ENCODE results near the gene DLG1. TPM values are rescaled to one million over a fixed set of nuclear protein-coding genes. Genes with fewer than 3 reads are reported as not detected.

DLG1 gene
- total RNA-seq, 2 donors from 2014 or later, result 64.5 to 64.7 TPM

DNA sequence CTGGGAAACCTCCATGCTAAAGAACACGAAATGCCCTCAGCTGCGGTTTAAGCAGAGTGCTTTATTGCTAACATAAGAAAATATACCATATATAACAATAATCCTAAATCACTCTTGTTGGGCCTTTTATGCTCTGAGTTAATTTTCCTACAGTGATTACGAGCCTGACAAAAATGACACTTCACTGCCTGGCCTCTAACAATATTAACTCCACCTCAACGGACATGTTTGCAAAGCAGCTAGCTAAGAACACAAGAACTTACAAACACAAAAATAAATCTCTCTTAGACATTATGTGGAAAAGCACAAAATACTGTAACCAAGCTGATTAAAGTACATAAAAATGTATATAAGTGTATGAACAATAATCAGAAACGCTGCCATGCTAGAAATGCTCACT, 40.7 kb downstream of the DLG1 start:
- no peaks in the 10 kb centered on the region for H3K36me3 Mint-ChIP-seq (ENCODE audit: low read depth)
- no peak for ATAC-seq (replicated peaks)

DNA sequence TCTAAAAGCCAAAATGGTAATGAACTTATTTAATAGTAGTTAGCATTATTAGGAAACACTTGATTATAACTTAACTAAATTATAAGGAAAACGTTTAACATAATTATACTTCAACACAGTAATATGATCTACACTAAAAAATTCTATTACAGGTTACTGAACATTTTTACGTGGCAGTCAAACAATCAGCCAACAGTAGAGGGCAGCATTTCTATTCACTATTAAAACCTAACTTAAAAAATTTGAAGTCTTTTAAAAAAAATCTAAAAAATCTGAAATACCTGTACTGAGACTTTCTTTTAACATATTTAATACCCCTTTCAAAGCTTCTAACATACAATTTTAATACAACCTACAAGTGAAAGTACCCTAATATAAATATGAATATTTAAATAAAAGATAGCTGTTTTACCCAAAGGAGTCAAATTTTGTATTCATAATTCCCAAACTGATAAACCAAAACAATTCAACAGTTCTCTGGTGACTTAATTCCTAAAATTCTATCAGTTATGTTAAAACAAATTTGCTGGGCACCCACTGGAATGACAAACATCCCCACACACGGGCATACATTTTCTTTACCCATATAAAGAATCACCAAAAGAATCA, 41.5 kb downstream of the DLG1 start:
- ATAC-seq (replicated peaks), result no peak
- Mint-ChIP-seq H3K9me3 (no peaks in the 10 kb centered on the region), H3K4me3 (no peak overlapping the region), H3K27ac (no peak overlapping the region), H3K4me1 (peaks cover 27% of the 10 kb centered on the region), H3K36me3 (ENCODE audit: low read depth) (peaks cover 8% of the 10 kb centered on the region), H3K27me3 (no peaks in the 10 kb centered on the region)

More for the DNA sequence above, 40.7 kb downstream of the DLG1 start:
- Mint-ChIP-seq H3K9me3 (no peaks in the 10 kb centered on the region), H3K27ac (peak overlapping the region; percentile 49), H3K27me3 (no peaks in the 10 kb centered on the region), H3K4me1 (peaks cover 27% of the 10 kb centered on the region), H3K4me3 (no peak overlapping the region)

DNA sequence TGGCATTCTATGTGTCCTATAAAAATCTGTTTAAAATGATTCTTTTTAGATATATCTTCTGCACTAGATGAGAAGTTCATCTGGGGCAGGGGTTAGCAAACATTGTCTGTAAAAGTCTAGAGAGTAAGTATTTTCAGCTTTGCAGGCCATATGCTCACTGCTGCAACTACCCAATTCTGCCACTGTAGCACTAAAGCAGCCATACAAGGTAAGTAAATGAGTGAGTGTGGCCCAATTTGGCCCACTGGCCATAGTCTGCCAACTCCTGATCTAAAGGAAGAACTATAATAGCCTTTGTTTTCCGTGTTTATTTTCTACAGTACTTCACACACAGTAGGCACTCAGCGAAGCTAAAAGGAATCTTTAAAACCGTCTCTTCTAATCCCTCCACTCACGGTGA, 42.3 kb downstream of the DLG1 start:
- Mint-ChIP-seq H3K4me1 (peaks cover 34% of the 10 kb centered on the region), H3K36me3 (ENCODE audit: low read depth) (peaks cover 16% of the 10 kb centered on the region), H3K9me3 (no peaks in the 10 kb centered on the region), H3K4me3 (no peak overlapping the region), H3K27ac (no peak overlapping the region), H3K27me3 (no peaks in the 10 kb centered on the region)
- no peak for ATAC-seq (replicated peaks)

DNA sequence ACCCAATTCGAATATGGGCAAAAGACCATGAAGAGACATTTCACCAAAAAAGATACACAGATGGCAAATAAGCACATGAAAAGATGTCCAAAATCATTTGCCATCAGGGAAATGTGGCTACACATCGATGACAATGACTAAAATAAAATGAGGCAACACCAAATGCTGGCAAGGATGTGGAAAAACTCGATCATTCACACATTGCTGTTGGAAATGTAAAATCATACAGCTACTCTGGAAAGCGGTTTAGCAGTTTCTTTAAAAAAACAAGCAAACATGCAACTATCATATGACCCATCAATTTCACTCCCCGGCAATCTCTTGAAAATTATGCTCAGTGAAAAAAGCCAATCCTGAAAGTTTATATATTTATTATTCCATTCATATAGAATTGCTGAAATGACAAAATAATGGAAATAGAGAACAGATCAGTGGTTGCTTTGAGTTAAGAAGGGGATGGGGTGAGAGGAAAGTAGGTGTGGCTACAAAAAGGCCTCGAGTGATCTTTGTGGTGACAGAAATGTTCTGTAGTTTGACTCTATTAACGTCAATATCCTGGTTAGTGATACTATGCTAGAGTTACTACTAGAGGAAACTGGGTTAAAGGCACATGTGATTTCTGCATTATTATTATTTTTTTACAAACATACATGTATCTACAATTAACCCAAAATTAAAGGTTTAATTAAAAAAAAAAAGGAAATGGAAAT, 45.0 kb downstream of the DLG1 start:
- Mint-ChIP-seq H3K27me3 (no peaks in the 10 kb centered on the region), H3K27ac (peak overlapping the region; percentile 27), H3K4me1 (peaks cover 28% of the 10 kb centered on the region)

DNA sequence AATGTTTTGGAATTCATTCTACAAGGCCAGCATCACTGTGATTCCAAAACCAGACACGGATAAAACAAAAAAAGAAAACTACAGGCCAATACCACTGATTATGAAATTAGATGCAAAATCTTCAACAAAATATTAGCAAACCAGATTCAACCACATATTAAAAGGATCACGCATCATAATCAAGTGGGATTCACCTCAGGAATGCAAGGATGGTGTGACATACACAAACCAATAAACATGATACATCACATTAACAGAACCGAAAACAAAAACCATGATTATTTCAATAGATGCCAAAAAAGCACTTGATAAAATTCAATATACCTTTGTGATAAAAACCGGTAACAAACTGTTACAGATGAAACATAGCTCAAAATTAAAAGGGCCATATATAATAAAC, 48.9 kb downstream of the DLG1 start:
- no peak for ATAC-seq (replicated peaks)
- no peak overlapping the region for H3K27ac Mint-ChIP-seq
- H3K27me3 Mint-ChIP-seq, result no peaks in the 10 kb centered on the region
- peaks cover 54% of the 10 kb centered on the region for H3K36me3 Mint-ChIP-seq (ENCODE audit: low read depth)
- H3K9me3 Mint-ChIP-seq, result peaks cover 6% of the 10 kb centered on the region
- no peak overlapping the region for H3K4me3 Mint-ChIP-seq
- peaks cover 23% of the 10 kb centered on the region for H3K4me1 Mint-ChIP-seq

More for the DNA sequence above, 45.0 kb downstream of the DLG1 start:
- ATAC-seq (replicated peaks), result peak; percentile 74
- Mint-ChIP-seq H3K4me3 (peak overlapping the region; percentile 7), H3K9me3 (peaks cover 3% of the 10 kb centered on the region), H3K36me3 (ENCODE audit: low read depth) (peaks cover 37% of the 10 kb centered on the region)

DNA sequence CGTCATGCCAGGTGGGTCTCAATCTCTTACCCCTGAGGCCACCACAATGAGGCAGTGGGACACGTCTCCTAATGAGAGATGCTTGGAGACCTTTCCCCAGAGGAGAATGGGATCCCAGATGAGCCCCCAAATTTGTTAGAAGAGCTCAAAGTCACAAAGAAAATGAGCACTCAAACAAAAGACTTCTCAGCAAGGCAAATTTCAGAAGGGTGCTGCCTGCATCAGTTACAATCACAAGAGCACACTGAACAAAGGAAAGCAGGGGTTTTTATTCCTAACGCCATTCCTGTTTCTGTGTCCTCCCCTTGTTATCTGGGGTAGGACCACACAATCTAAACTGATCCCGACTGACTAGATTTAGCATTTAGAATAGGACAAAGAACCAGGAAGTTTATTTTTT, 50.1 kb downstream of the DLG1 start:
- Mint-ChIP-seq H3K4me3 (no peak overlapping the region), H3K27ac (no peak overlapping the region), H3K36me3 (ENCODE audit: low read depth) (peaks cover 64% of the 10 kb centered on the region), H3K27me3 (no peaks in the 10 kb centered on the region), H3K4me1 (peaks cover 11% of the 10 kb centered on the region), H3K9me3 (peaks cover 6% of the 10 kb centered on the region)
- no peak for ATAC-seq (replicated peaks)

DNA sequence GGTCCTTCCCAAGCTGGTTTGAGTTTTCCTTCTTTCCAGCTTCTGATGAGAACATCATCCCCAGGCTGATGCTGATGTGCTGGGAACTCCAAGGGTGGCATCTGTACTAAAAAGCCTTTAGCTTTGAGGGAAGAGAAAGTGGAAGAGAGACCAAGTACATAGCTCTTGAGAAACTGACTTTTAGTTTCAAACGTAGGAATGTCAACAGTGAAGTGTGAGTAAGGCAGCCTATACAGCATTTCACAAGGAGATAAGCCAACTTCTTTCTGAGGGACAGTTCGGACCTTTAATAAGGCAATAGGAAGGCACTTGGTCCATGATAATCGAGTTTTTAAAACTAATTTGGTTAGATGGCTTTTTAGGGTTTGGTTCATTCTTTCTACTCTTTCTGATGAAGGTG, 53.7 kb downstream of the DLG1 start:
- Mint-ChIP-seq H3K4me3 (no peak overlapping the region), H3K27me3 (no peaks in the 10 kb centered on the region), H3K27ac (no peak overlapping the region), H3K4me1 (peaks cover 7% of the 10 kb centered on the region), H3K36me3 (ENCODE audit: low read depth) (peaks cover 55% of the 10 kb centered on the region), H3K9me3 (peaks cover 14% of the 10 kb centered on the region)
- ATAC-seq (replicated peaks), result no peak

DNA sequence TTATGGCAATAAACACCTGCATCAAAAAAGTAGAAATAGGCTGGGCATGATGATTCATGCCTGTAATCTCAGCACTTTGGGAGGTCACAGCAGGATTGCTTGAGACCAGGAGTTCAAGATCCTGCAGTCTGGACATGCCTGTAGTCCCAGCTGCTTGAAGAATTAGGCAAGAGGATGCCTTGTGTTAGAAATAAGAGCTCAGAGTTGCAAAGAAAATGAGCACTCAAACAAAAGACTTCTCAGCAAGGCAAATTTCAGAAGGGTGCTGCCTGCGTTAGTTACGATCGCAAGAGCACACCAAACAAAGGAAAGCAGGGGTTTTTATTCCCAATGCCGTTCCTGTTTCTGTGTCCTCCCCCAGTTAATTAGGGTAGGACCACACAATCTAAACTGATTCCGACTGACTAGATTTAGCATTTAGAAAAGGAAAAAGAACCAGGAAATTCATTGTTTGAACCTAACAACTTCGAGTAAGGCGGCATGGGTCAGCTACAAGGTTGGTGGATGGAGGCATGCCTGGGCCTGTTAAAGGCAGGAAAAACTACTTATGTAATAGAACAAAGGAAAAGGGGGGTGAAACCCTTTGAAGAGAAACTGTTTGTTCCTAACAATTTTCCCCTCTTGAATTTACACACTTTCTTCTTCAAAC, 55.5 kb downstream of the DLG1 start:
- peaks cover 23% of the 10 kb centered on the region for H3K4me1 Mint-ChIP-seq
- no peak overlapping the region for H3K4me3 Mint-ChIP-seq
- ATAC-seq (replicated peaks), result no peak
- H3K27me3 Mint-ChIP-seq, result no peaks in the 10 kb centered on the region
- peaks cover 41% of the 10 kb centered on the region for H3K36me3 Mint-ChIP-seq (ENCODE audit: low read depth)
- H3K27ac Mint-ChIP-seq, result no peak overlapping the region
- H3K9me3 Mint-ChIP-seq, result peaks cover 11% of the 10 kb centered on the region

DNA sequence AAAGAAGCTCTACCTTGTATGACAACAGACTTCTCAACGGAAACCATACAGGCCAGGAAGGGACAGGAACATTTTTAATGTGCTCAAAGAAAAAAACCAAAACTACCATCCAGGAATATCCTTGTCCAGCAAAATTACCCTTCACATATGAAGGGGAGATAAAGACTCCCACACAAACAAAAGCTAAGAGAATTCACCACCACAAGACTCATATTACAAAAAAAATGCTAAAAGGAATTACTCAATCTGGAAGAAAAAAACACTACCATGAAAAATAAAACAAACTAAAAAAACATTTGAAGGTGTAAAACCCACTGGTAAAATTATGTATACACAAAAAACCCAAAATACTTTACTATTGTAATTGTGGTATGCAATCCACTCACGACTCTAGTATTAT, 57.2 kb downstream of the DLG1 start:
- H3K27me3 Mint-ChIP-seq, result no peaks in the 10 kb centered on the region
- no peak for ATAC-seq (replicated peaks)
- no peak overlapping the region for H3K27ac Mint-ChIP-seq
- H3K36me3 Mint-ChIP-seq (ENCODE audit: low read depth), result peaks cover 47% of the 10 kb centered on the region
- peaks cover 23% of the 10 kb centered on the region for H3K4me1 Mint-ChIP-seq
- peaks cover 9% of the 10 kb centered on the region for H3K9me3 Mint-ChIP-seq
- no peak overlapping the region for H3K4me3 Mint-ChIP-seq

DNA sequence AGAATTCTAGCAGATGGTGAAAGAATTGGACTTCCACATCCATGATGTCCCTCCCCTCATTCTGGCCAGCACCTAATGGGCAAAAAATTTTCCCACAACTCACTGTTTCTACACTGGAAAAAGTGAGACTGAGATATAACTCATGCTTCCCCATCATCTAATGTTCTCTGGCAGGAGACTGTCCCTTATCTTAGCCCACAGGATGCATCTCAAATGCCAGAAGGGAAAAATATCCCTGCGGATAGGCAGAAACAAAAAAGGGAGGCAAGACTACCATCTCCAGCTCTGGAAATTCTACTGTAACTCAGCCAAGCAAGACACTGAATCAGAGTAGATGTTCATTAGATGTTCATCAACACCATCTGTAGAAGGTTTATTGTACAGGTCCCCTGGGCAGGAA, 58.6 kb downstream of the DLG1 start:
- H3K4me1 Mint-ChIP-seq, result peaks cover 32% of the 10 kb centered on the region
- H3K27me3 Mint-ChIP-seq, result no peaks in the 10 kb centered on the region
- H3K9me3 Mint-ChIP-seq, result peaks cover 9% of the 10 kb centered on the region
- peak overlapping the region; percentile 71 for H3K27ac Mint-ChIP-seq
- peaks cover 50% of the 10 kb centered on the region for H3K36me3 Mint-ChIP-seq (ENCODE audit: low read depth)
- no peak for ATAC-seq (replicated peaks)
- peak overlapping the region; percentile 11 for H3K4me3 Mint-ChIP-seq

DNA sequence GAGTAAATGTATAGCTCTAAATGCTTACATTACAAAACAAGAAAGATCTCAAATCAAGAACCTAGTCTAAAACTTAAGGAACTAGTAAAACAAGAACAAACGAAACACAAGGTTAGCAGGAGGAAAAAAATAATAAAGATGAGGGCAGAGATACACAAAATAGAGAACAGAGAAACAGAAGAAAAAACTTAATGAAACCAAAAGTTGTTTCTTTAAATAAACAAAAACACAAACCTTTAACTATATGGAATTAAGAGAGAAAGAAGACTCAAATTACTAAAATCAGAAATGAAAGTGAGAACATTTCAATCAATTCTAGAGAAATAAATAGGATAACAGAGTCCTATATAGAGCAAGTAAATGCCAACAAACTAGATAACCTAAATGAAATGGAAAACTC, 59.6 kb downstream of the DLG1 start:
- ATAC-seq (replicated peaks), result peak; percentile 31
- peaks cover 35% of the 10 kb centered on the region for H3K4me1 Mint-ChIP-seq
- peak overlapping the region; percentile 31 for H3K4me3 Mint-ChIP-seq
- H3K27ac Mint-ChIP-seq, result peak overlapping the region; percentile 11
- H3K36me3 Mint-ChIP-seq (ENCODE audit: low read depth), result peaks cover 50% of the 10 kb centered on the region
- H3K9me3 Mint-ChIP-seq, result peaks cover 9% of the 10 kb centered on the region
- H3K27me3 Mint-ChIP-seq, result no peaks in the 10 kb centered on the region

DNA sequence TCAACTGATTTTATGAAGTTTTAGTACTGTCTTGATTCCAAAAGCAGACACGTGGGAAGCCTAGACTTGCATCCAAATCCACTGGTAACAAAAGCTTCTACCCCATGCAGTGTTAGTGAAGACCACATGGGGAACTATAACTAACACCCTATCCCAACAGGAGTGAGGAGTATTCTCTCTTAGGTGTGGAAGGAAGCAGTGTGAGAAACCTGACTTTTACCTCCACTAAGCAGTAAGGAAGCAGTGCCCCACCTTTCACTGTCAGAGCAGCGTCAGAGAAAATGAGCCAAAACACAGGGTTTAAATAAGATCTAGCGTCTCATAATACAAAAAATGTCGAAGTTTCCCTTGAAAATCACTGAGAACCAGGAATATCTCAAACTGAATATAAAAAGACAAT, 60.5 kb downstream of the DLG1 start:
- no peaks in the 10 kb centered on the region for H3K27me3 Mint-ChIP-seq
- H3K4me1 Mint-ChIP-seq, result peaks cover 35% of the 10 kb centered on the region
- no peak overlapping the region for H3K27ac Mint-ChIP-seq
- peaks cover 44% of the 10 kb centered on the region for H3K36me3 Mint-ChIP-seq (ENCODE audit: low read depth)
- H3K4me3 Mint-ChIP-seq, result no peak overlapping the region
- H3K9me3 Mint-ChIP-seq, result peaks cover 9% of the 10 kb centered on the region
- no peak for ATAC-seq (replicated peaks)

DNA sequence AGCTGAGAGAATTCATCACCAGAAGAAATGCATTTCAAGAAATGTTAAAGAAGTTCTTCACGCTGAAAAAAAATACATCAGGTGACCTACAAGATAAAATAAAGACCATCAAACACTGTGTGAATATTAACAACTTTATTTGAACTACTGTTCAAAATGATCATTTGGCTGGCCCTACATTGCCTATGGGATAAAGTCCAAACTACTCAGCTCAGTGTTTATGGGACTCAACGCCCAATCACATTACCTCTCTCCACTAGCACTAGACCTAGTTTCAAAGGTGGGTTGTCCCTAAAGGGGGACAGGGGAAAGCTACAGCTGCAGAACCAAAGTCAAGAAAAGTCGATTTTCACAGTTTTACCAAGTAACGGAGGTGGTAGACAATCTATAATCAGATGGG, 62.0 kb downstream of the DLG1 start:
- Mint-ChIP-seq H3K4me1 (peaks cover 35% of the 10 kb centered on the region), H3K36me3 (ENCODE audit: low read depth) (peaks cover 31% of the 10 kb centered on the region), H3K4me3 (no peak overlapping the region), H3K27ac (no peak overlapping the region), H3K9me3 (peaks cover 9% of the 10 kb centered on the region), H3K27me3 (no peaks in the 10 kb centered on the region)
- ATAC-seq (replicated peaks), result no peak

DNA sequence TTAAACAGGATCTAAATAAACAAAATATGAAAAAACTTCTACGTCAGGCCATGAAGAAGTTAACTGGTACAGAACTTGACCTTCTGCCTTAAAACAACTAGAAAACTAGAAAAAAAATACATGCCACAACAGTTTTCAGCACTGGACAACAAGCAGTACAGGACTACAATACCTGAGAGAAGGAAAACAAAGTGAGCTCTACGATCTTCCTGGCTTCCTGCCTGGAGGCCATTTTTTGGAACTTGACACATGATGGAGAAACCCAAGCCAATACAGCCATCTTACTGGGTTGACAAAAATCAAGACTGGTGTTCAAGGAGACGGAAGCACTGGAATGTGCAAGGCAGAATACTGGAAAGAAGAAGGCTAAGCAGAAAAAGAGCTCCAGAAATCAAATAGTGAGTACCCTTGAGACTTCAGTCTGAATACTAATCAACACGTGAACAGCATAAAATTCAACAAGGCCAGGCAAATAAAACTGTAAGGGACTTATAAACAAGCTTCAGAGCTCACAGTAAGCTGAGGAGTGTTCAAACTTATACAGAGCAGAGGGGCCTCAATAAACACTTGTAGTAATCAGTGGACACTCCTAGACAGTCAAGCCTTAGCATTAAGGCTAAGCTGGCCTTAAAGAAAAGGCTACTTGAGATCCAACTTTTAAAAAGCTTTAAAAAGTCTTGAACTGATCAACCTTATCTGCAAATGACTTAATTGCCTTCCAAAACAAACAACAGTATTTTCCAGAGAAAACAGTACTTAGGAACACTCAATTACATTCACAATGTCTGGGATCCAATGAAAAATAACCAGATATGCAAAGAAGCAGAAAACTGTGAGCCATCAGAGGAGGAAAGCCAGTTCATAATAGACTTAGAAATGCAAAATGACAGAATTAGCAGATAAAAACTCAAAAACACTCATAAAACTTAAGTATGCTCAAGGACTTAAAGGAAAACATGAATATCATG, 63.2 kb downstream of the DLG1 start:
- Mint-ChIP-seq H3K4me1 (peaks cover 33% of the 10 kb centered on the region), H3K36me3 (ENCODE audit: low read depth) (peaks cover 31% of the 10 kb centered on the region), H3K27ac (no peak overlapping the region), H3K9me3 (peaks cover 4% of the 10 kb centered on the region), H3K27me3 (no peaks in the 10 kb centered on the region), H3K4me3 (no peak overlapping the region)
- ATAC-seq (replicated peaks), result no peak
